NCI-H2227 (cell line): ENCODE results near the gene AP1S2.
"Not testable (repeated sequence)": the region's sequence is repeated elsewhere in the genome, so short reads cannot be mapped to it uniquely, and the experiment has no call there.

ENCODE experiments used
- DNase-seq: peaks from one replicate; lab custom pipeline; 2025; ENCODE audit not compliant: unreplicated experiment; lab: John Stamatoyannopoulos, UW

The AP1S2 gene

DNA sequence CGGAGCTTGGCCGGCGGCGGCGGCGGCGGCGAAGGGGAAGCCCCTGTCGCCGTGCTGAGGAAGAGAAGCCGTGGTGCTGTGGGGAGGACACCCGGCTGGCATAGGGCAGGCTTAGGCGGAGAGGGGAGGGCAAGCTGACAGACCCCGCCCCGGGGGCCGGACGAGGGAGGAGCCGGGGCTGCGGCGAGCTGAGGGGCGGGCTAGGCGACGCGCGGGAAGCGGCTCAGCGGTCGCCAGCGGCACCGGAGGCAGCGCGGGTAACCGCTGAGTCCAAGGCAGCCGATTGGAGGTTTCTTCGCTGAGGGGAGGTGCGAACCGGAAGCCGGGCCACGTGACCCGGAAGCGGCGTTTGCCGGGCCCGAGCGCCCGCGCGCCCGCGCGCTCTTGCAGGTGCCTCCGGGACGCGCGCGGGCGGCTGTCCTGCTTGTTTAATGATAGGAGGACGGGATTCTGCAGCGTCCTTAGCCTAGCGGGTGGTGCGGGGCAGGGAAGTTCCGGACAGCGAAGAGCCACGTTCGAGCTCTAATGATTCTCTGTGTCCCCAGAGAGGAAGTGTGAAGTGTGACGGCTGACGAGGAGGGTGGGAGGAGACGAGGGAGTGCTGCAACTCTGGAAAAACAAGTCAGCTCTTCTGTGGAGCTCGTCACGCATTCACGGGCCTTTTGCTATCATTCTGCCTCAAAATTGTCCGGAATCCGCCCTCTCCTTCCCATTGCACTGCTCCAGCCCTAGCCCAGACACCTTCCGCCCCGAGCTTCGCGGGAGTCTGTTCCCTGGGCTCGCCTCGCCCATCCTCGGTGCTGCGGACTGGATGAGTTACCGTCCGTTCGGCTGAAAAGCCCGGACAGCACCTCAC, at the start of gene AP1S2:
Gene AP1S2 (minus strand): TSS at position 102 of the 856 bp plus-strand sequence. CDS start 2,289 bp downstream, outside the sequence.
- peak; percentile 98 for DNase-seq

DNA sequence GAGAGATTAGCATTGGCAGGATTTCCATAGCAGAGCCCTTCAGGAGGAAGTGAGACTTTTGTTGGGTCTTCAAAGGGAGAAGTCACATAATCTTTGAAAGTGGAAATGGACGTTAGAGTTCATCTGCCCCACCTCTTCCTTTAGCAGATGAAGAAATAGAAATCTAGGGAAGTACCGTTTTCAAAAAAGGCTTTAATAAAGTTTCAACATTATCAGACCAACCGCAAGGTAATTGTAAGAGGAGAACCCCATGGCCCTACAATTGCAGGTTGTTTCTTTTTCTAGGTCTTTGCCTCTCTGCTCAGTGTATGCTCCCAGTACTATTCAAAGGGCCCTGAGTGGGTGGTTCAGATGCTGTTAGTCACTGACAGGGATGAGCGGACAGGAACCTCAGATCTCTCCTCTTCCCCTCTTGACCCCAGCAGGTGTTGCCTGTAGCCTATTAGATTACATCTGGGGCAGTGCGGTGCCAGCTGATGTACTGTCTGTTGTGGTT, 48.6 kb upstream of the AP1S2 start:
- DNase-seq, result no peak

DNA sequence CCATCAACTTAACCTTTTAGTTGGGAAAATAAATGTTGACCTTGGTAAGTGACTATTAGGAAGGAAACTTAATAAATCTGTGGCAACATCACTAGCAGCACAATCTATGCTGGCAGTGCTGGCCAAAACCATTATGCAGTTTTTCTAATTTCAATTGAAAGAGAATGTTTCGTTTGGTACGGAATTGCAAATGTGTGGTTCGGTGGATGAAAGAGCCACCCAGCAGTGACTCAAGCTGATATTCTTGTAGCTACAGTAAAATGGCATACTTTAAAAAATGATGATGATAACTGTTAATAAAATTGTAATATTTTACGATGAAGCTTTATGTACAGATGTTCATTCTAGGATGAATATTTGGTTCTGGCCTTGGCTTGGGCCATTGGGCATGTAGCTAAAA, 40.7 kb upstream of the AP1S2 start:
- no peak for DNase-seq

DNA sequence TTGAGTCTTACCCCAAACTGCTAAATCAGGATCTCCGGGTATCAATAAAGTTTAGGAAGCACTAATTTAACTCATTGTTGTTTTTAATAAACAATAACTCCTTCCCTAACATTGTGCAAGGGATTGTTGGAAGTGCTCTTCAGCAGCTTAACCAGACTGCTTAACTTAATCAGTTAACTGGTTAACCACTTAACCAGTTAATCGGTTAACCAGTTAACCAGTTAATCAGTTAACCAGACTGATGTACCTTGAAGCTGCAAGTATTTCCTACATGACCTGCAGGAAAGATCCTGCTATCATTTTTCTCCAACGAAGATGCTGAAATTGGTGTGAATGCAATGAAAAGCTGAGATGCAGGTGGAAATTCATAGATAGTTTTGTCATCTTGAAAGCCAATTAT, 40.1 kb upstream of the AP1S2 start:
- DNase-seq, result no peak

GRCh38 chrX:15890463-15890862, 35.9 kb upstream of the AP1S2 start:
- no peak for DNase-seq

DNA sequence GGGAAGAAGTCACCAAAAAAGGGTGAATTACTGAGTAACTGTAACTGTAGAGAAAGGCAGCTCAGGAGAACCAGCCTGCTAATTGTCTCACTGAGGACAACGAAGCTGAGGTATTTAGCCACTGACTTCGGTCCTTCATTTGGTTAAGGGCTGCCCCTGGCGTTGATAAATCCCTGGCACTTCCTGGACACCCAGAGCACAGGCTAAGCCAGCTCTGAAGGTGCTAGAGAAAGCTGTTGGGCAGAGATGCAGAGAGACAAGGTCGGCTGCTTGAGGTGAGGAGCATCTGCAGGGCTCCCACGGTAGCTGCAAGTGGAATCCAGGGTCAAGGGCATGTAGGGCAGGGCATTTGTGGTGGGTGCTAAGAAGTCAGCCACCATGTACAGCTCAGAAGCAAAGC, 33.4 kb upstream of the AP1S2 start:
- DNase-seq, result no peak

- DNase-seq, result no peak
Observed at GRCh38 chrX:15883540-15883863, 28.9 kb upstream of the AP1S2 start.

- no peak for DNase-seq
Observed at GRCh38 chrX:15882704-15883539, 28.3 kb upstream of the AP1S2 start.

- DNase-seq, result no peak
Observed at GRCh38 chrX:15881381-15881897, 26.8 kb upstream of the AP1S2 start.

- not testable (repeated sequence) for DNase-seq
Observed at GRCh38 chrX:15877914-15878313, 23.3 kb upstream of the AP1S2 start.

DNA sequence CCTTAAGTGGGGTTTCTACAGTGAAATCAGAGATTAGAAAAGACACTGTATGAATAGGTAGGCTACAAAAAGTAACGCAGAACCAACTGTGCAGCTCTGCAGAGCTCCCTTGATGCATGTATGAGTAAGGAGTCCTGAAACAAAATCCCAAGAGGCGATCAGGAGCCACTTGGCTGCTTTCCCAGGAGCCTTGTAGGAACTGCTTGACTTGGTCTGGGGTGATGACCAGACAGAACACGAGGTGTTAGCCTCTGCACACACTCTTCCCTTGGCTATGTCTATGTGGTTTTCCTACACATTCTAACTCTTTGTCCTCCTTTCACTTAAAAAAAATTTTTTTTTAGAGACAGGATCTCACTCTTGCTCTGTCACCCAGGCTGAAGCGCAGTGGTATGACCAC, 22.8 kb upstream of the AP1S2 start:
- no peak for DNase-seq

DNA sequence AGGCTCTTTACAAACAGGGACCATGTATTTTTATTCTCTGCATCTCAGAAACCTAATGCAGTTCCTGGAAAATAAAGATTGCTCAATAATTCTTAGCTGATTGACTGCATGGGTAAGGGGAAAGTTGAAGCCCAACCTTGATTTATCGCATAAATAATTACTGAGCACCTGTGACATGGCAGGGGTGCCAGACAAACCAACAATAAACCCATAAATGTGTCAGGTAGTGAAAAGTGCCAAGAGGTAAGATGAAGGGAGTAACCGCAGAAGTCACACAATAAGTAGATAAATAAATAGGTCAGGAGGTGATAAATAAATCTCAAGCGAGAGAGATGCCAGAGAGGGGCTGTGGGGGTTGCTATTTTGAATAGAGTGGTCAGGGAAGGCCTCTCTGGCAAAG, 20.1 kb upstream of the AP1S2 start:
- peak; percentile 21 for DNase-seq

- DNase-seq, result no peak
Observed at GRCh38 chrX:15873566-15873965, 19.0 kb upstream of the AP1S2 start.

- DNase-seq, result no peak
Observed at GRCh38 chrX:15870310-15870709, 15.7 kb upstream of the AP1S2 start.

- DNase-seq, result no peak
Observed at GRCh38 chrX:15869695-15870094, 15.1 kb upstream of the AP1S2 start.

DNA sequence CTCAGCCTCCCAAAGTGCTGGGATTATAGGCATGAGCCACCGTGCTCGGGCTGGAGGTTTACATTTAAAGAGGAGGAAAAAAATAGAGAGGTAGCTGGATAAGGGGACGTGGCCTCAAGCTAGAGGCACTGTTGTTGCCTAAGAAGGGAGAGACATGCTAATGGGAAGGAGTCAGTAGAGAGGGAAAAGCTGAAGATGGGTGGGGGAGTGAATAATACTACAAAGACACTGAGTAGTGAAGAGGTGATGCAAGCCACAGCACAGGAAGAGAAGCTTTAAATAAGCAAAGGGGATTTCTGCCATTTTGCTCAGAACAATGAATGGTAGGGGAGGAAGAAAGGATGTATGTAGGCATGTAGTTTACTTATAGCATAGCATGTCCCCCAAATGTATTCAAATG, 11.5 kb upstream of the AP1S2 start:
- DNase-seq, result no peak

DNA sequence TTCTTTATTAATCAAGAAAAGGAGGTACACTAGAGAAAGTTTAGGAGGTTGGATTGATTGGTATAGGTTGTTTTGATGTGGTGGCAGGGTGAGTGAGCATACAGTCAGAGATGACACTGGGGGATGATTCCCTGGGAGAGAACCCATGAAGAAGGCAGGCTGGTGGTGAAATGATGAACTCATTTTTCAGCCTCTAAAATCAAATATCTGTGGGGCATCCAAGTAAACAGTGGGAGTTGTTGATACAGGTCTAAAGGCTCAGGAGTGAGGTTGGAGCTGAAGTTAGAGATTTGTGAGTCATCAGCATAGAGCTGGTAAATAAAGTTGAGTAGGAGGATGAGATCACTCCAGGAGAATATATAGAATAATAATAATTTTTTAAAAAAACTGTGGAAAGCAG, 10.0 kb upstream of the AP1S2 start:
- no peak for DNase-seq

DNA sequence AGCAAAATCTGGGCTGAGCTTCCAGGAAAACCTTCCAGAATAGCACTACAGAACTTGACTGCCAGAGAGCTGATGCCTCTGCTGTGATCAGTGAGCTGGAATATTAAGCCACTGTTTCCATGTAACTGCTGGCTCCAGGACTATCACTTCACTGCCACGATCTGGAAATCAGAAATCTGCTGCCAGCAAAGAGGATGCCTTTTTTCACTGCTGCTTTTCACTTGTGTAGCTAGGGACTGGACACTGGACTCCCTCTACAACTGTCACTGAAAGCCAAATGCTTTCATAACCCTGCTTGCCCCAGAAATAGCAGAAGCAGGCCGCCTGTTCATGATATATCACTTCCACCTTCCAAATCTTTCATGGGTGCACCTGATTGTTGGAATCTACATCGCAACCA, 9.4 kb upstream of the AP1S2 start:
- no peak for DNase-seq

DNA sequence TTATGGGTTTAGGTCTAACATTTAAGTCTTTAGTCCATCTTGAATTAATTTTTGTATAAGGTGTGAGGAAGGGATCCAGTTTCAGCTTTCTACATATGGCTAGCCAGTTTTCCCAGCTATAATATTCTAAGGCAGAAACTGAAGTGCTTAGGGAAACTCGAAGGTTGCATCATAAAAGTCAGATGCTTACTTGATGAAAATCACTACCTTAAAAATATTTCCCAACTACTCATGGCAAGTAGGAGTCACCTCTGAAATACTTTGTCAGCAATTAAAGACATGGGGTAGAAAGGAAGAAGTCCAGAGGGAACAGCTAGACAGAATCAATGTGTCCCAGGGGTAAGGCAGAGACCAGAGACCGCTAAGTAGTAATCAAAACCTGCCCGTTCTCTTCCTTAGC, 6.3 kb upstream of the AP1S2 start:
- no peak for DNase-seq

GRCh38 chrX:15858051-15858450, 3.4 kb upstream of the AP1S2 start:
- no peak for DNase-seq

- no peak for DNase-seq
Observed at GRCh38 chrX:15856636-15857035, 2.0 kb upstream of the AP1S2 start.

DNA sequence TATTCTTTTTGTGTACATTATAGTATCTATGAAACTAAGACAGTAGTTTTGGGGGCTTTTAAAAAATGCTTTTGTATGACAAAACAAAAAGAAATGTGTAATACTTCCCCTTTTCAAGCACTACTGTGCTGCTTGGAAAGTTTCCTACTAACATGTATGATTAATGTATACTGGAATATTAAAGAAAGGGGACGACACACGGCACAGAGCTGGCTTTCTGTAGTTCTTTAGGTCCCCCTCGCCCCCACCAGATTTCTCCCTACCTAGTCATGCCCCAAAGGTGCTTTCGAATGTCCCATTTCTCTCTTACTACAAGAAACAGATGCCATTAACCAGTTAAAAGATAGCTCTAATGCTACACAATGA, 1.6 kb upstream of the AP1S2 start:
- DNase-seq, result no peak
